SK-N-SH (cell line): ENCODE measurements around the gene GLG1.

Experiments
- ELF1 ChIP-seq: IDR thresholded peaks from 2 replicates; pipeline ENCODE4 v1.4.0; 2012
- POLR2AphosphoS5 ChIP-seq: IDR thresholded peaks from 2 replicates; pipeline ENCODE4 v1.6.1; 2012; ENCODE audit warnings: low read depth, low read length
- TF ChIP-seq, protein P1 (sequence below): IDR thresholded peaks from 2 replicates; pipeline ENCODE4 v1.4.0; 2012; ENCODE audit warnings: low read depth

DNA sequence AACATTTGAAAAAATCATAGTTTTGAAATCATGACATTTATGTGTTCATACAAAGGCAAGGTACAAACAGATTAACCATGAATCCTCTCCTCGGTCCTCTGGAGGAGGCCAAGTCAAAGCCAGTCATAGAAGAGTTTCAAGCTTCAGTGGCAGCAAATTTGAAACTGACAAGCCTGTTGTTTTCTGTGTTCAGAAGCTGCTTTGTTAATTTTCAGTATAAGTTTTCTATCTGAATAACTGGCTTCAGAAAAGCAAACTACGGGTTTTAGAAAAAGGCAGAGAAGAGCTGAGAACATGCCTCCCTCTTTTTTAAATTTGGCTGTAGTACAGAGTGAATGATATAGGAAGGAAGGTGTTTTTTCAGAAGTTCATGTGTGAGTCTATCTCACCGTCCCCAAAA lies 106.0 kb downstream of the GLG1 start:
- TF ChIP-seq, protein P1, sequence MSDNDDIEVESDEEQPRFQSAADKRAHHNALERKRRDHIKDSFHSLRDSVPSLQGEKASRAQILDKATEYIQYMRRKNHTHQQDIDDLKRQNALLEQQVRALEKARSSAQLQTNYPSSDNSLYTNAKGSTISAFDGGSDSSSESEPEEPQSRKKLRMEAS, result no peak
- TF ChIP-seq POLR2AphosphoS5 (no peak), ELF1 (no peak)
